K562 (cell line): ENCODE measurements around the gene MSH3.

Experiments
- EHMT2 ChIP-seq: fragments of 450-650 bp; IDR thresholded peaks from 2 replicates; pipeline ENCODE4 v1.6.1; 2018; ENCODE audit warnings: antibody characterized with exemption
- EZH2 ChIP-seq: IDR thresholded peaks from 2 replicates; pipeline ENCODE4 v1.6.1; 2012; ENCODE audit warnings: low read depth, mild to moderate bottlenecking, inconsistent platforms, low read length, borderline replicate concordance
- NFYB ChIP-seq: IDR thresholded peaks from 2 replicates; pipeline ENCODE4 v1.6.1; 2011; ENCODE audit warnings: mild to moderate bottlenecking, moderate library complexity; ENCODE audit not compliant: insufficient read length; ENCODE audit errors: extremely low read depth
- ZNF133 ChIP-seq: fragments of 250-450 bp; sonication (Bioruptor Pico); IDR thresholded peaks from 2 replicates; pipeline ENCODE4 v1.4.0; 2020; ENCODE audit warnings: mild to moderate bottlenecking
- ZNF239 ChIP-seq: fragments of 250-450 bp; sonication (Bioruptor Pico); IDR thresholded peaks from 2 replicates; pipeline ENCODE4 v1.4.0; 2020; ENCODE audit warnings: mild to moderate bottlenecking
- TF ChIP-seq, protein P1 (sequence below): fragments of 250-450 bp; sonication (Bioruptor Pico); IDR thresholded peaks from 2 replicates; pipeline ENCODE4 v1.5.0; 2020; ENCODE audit warnings: mild to moderate bottlenecking, borderline replicate concordance
- TF ChIP-seq, protein P2 (sequence below): sonication (generic); formaldehyde crosslinking; IDR thresholded peaks from 2 replicates; pipeline ENCODE4 v1.9.0; 2022; ENCODE audit warnings: mild to moderate bottlenecking, missing genetic modification reagents

DNA sequence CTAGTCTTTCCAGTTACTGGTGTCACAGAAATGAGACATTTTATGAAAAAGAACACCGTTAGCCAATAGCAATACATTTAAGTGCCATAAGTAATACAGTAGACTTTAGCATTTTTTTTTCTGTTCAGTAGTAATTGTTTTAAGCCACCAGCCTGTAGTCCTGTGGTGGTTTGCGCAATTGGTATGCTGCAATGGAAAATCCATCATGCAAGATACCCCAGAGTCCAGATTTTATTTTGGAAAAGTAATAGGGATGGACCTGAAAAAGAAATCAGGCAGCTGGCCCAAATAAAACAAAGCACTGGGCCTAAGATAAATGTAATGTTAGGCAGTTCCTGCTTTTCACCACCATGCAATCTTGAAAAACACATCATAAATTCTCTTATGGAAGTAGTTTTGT is 211.1 kb downstream of the MSH3 start:
- TF ChIP-seq EHMT2 (no peak), ZNF239 (CRISPR knock-in tag) (no peak), ZNF133 (CRISPR knock-in tag) (no peak), NFYB (no peak), EZH2 (no peak)
- TF ChIP-seq, protein P1, sequence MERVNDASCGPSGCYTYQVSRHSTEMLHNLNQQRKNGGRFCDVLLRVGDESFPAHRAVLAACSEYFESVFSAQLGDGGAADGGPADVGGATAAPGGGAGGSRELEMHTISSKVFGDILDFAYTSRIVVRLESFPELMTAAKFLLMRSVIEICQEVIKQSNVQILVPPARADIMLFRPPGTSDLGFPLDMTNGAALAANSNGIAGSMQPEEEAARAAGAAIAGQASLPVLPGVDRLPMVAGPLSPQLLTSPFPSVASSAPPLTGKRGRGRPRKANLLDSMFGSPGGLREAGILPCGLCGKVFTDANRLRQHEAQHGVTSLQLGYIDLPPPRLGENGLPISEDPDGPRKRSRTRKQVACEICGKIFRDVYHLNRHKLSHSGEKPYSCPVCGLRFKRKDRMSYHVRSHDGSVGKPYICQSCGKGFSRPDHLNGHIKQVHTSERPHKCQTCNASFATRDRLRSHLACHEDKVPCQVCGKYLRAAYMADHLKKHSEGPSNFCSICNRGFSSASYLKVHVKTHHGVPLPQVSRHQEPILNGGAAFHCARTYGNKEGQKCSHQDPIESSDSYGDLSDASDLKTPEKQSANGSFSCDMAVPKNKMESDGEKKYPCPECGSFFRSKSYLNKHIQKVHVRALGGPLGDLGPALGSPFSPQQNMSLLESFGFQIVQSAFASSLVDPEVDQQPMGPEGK (CRISPR knock-in tag) = no peak
- TF ChIP-seq, protein P2, sequence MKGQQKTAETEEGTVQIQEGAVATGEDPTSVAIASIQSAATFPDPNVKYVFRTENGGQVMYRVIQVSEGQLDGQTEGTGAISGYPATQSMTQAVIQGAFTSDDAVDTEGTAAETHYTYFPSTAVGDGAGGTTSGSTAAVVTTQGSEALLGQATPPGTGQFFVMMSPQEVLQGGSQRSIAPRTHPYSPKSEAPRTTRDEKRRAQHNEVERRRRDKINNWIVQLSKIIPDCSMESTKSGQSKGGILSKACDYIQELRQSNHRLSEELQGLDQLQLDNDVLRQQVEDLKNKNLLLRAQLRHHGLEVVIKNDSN = no peak
